ENCODE measurements around the gene GPC6.
A peak's percentile ranks its signal among the peaks of the same experiment; 100 is the strongest.

Gene GPC6

DNA sequence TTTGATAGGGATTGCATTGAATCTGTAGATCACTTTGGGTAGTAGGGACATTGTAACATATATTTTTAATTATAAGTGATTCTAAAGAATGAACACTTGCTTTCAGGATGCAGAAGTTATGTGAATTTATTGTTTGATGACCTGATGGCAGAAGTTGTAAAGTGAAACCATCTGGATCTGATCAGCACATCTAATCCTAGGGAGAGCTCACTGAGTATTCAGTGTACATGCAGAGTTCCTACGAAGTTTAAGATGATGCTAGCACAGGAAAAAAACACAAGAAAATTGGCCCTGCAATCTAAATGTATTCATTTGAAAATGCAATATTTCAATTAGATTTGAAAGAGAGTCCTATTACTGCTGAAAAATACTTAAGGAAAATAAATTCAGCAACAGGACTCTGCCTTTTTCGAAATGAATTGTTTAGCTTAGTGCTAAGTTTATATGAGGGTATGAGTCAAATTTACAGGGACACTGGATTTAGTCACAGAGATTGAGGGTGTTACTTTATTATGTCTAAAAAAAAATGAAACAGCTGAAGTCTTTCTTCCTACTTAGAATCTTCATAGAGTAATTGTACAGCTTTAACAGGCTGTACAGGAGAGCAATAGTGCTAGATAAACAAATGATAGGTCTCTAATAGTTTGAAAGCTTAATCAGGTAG, 867.2 kb downstream of the GPC6 start:
- DNase-seq (ENCODE audit: low spot score), result no peak

DNA sequence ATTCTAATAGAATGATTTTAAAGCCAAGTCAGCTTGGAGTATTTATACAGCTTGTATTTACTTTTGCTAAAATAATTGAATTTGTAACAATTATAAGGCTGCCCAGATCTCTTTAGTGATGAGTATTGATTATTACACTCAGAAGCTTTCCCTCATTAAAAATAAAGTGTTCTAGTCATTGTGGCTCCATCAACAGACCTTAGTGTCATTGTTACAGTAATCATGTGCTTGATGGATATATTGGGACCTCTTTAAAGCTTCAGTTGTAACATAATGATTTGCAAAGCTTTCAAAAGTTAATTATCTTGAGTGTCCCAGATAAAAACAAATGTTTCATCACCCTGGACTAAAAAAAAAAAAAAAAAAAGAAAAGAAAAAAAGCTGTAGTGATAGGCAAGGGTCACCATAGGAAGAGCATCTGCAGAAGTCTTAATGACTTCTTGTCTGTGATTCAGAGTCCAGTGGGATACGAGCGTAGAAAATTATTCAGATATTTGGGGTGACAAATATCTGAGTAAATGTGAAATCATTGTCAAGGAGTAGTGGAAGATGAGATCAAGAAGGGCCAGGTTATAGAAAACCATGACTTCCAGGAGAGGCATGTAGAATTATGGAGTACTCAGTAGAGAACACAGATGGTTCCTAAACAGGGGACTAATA, 883.2 kb downstream of the GPC6 start:
- no peak for DNase-seq (ENCODE audit: low spot score)

- no peak for DNase-seq (ENCODE audit: low spot score)
Observed at GRCh38 chr13:94112227-94112626, 885.6 kb downstream of the GPC6 start.

DNA sequence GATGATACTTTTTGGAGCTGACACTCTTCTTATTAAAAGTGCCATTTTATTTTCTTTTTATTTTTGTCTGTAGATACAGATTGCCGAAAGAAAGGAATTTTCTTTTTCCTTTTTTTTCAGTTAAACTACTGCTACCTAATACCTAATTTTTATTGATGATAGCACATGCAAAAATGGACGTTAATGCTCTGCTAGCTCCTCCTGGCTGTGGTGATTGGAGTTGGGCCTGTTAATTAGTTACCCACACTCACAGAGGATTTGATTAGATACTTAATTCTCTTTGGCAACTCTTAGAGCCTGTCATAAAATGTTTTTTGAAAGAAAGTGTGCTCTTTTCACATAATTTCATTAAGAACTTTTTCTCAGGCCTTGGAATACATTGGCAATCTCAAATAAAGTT, 886.1 kb downstream of the GPC6 start:
- no peak for DNase-seq (ENCODE audit: low spot score)

GRCh38 chr13:94113245-94113644, 886.6 kb downstream of the GPC6 start:
- no peak for DNase-seq (ENCODE audit: low spot score)

DNA sequence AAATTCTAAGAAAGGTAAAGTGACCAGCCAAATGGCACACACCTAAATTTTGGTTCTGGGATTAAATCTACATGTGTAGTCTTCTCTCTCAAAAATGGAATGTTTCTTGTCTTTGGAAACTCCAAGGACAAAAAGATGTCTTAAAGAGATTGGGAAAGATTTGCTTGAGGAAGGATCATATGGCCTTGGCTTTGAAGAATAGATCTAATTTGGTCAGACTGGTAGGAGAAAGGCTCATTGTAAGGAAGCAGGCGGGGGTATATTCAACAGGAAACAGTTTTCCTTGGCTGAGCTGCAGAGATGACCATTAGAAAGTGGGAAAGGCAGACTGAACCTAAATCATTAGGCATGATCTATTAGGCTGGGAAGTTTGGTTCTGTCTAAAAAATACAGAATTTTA, 887.6 kb downstream of the GPC6 start:
- no peak for DNase-seq (ENCODE audit: low spot score)

DNA sequence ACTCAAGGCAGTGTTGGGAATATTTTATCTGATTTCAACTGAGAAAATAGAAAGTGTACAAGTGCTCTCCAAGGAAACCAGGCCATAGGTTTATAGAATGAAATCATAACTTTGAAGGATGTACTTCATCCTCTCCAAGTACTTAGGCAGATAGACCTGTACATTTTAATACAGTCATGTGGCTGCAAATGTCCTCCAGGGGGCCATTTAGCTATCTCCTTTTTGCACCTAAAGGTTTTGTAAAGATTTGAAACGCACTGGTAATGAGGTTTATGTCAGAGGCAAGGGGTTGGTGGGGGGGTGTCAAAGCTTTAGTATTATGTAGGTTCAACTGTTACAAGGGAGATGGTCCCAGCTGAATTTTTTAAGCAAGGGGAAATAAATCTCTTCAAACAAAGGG, 888.4 kb downstream of the GPC6 start:
- DNase-seq (ENCODE audit: low spot score), result no peak

DNA sequence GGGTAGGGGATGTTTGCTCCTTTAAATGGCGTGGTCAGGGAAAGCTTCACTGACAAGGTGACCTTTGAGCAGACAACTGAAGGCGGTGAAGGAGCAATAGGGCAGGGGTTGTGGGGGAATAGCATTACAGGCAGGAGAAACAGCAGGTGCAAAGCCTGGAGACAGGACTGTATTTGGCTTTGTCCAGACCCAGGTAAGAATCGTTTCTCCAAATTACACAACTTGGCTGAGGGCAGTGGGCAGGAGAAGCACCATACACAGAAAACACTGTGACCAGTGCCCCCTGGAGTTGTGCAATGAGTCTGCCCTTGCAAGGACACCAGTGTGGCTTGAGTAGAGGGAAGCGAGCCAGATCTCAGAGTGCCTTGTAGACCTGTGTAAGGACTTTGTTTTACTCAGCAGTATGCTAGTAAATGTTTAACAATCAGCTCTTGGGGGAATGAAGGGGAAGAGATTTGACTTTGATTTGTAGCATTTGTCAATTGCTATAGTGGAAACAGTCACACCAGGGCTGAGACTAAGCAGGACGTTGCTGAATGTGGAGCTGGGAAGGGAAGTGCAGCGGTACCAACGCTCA, 892.8 kb downstream of the GPC6 start:
- DNase-seq (ENCODE audit: low spot score), result no peak

DNA sequence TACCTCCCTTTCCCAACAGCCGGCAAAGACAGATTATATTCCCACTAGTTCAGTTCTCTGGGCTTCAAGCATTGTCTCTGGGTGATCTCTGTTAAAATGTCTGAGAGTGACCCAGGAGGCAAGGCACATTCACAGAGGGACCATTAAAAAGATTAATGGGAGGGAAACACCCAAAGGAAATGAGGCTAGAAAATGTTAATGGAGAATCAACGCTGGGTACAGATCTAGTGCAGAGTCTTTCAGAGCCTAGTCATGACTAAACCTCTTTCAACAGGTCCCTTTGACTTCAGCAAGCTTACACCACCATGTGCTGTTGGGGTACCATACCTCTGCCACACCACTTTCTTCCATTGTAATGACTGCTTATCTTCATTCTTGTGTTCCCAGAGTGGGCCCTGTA, 894.3 kb downstream of the GPC6 start:
- DNase-seq (ENCODE audit: low spot score), result no peak

- no peak for DNase-seq (ENCODE audit: low spot score)
Observed at GRCh38 chr13:94121686-94122085, 895.1 kb downstream of the GPC6 start.

- no peak for DNase-seq (ENCODE audit: low spot score)
Observed at GRCh38 chr13:94122300-94122915, 895.8 kb downstream of the GPC6 start.

DNA sequence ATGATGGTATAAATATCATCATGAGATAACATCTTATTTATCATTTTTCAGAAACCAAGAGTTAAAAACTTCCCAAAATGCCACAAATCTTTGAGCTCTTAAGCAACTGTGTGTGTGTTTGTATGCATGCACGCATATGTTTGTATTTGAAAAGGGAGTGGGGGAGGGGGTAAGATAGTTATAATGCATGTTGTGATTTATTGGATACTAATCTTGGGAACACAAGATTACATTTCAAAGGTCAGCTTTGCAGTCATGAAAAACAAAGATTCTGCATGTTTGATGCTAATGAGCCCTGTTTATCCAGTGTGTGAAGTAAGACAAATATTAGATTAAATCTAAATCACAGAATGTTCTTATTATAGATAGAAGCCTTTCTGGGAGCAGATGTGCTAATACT, 897.0 kb downstream of the GPC6 start:
- no peak for DNase-seq (ENCODE audit: low spot score)

DNA sequence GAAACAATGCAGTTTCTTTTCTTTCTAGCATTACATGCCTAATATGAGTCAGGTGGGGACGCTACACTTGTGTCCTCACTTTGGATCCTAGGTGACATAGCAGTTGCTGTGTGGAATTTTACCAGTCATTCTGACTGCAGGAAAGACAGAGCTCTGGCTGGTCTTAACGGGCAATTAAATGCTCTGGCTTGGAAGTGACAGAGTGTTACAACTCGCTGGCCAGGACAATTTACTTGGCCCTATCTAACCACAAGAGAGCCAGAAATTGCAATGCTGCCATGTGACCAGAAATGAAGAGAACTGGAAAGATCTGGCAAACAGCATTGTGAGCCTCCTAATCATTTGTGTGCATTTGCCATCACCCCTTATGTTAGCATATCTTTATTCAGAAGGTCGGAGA, 901.8 kb downstream of the GPC6 start:
- DNase-seq (ENCODE audit: low spot score), result no peak

- DNase-seq (ENCODE audit: low spot score), result no peak
Observed at GRCh38 chr13:94129490-94129894, 902.9 kb downstream of the GPC6 start.

DNA sequence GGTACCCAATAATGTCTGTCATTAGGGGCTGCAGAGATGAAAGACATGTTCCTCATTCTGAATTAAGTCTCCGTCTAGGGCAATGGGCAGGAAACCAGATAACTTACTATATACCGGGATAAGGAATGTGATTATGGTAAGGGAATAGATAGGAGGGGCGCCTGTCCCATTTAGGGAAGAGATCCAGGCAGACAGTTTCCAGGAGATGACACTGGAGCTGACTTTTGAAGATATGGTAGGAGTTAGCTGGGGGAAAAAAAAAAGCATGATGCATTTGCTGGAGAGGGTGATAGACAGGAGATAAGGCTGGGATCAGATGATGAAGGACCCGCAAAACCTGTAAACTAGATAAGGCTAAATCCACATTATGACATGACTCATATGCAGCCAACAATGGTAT, 912.2 kb downstream of the GPC6 start:
- peak; percentile 92 for DNase-seq (ENCODE audit: low spot score)

GRCh38 chr13:94139393-94139995, 912.9 kb downstream of the GPC6 start:
- DNase-seq (ENCODE audit: low spot score), result peak; percentile 73

DNA sequence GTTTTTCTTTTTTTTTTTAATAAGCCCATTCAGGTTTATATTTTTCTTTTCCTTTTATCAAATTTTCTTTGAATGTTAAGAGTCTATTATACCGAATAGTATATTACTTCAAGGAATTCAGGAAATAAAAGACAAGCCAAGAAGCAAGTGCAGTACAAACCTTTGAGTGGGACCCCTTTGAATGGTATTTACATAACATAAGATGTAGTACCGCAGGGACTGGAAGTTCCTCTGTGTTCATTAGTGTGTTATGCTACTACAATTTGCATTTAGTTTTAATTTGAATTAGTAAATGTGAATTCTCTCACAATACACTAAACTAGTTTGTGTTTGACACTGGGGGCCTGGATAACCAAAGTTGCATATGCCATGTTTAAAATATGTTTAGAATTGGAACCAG, 913.4 kb downstream of the GPC6 start:
- DNase-seq (ENCODE audit: low spot score), result no peak

DNA sequence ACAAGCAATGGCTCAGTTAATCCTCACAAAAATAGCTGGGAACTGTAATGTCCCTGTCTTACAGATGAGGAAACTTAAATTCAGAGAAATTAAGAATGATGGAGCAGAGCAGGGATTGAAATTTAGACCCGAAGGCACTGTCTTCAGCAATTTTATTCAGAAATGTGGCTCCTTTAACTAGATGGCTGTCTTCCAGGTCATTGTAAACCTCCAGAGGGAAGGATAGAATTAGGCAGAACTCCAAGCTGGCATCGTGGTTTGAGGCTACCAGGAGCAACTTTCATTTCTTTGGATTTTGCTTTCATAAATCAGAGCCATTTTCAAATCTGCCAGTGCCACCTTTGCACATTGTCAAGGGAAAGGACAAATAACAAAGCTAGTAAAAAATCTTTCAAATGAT, 913.9 kb downstream of the GPC6 start:
- DNase-seq (ENCODE audit: low spot score), result no peak

- no peak for DNase-seq (ENCODE audit: low spot score)
Observed at GRCh38 chr13:94143624-94144350, 917.2 kb downstream of the GPC6 start.

- DNase-seq (ENCODE audit: low spot score), result no peak
Observed at GRCh38 chr13:94145966-94146365, 919.4 kb downstream of the GPC6 start.

DNA sequence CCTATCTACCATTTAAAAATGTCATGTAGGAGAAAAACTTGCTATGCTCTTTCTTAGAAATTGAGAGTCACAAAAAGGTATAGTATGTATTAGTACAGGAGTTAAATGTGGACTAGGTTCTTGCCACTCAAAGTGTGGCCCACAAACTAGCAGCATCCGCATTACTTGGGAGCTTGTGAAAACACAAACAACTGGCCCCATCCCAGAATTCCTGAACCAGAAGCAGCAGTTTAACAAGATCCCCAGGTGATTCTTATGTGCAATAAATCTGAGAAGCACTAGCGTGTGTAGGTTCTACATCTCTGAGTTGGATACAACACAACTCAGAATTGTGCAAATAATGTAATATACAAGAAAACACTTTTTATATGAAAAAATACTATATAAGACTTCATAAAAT, 927.0 kb downstream of the GPC6 start:
- DNase-seq (ENCODE audit: low spot score), result no peak

GRCh38 chr13:94154367-94154766, 927.8 kb downstream of the GPC6 start:
- no peak for DNase-seq (ENCODE audit: low spot score)

All from SK-N-DZ (cell line).